Neural progenitor cell (in vitro differentiated cells): ENCODE results near the gene CDH13.

Source experiments
- EZH2 ChIP-seq: fragments of 200-600 bp; sonication (generic); IDR thresholded peaks from 2 replicates; pipeline ENCODE4 v1.6.1; 2017; ENCODE audit warnings: antibody characterized with exemption, mild to moderate bottlenecking, moderate library complexity
- EZH2phosphoT487 ChIP-seq: fragments of 200-600 bp; sonication (generic); IDR thresholded peaks from 2 replicates; pipeline ENCODE4 v1.6.1; 2017; ENCODE audit warnings: antibody characterized with exemption
- TF ChIP-seq, protein P1 (sequence below): fragments of 200-600 bp; sonication (generic); IDR thresholded peaks from 2 replicates; pipeline ENCODE4 v1.5.1; 2017; ENCODE audit warnings: antibody characterized with exemption, mild to moderate bottlenecking

DNA sequence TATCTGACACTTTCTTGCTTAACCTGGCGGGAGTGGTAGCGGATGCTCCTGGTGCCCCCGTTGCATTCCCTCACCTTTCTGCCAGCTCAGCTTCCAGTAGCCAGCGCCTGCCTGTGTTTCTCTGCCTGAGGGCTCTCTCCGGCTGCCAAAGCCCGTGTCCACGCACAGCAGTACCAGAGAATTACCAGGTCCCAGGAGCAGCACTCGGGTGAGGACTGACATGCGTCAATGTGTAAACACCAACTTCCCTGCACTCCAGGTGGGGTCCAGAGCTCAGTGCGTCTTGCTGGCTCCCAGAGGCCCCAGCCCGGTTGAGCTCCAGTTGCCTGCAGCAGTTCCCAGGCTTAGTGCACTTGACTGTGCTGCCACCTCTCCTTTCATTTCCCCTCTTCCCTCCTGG lies 54.8 kb downstream of the CDH13 start:
- TF ChIP-seq, protein P1, sequence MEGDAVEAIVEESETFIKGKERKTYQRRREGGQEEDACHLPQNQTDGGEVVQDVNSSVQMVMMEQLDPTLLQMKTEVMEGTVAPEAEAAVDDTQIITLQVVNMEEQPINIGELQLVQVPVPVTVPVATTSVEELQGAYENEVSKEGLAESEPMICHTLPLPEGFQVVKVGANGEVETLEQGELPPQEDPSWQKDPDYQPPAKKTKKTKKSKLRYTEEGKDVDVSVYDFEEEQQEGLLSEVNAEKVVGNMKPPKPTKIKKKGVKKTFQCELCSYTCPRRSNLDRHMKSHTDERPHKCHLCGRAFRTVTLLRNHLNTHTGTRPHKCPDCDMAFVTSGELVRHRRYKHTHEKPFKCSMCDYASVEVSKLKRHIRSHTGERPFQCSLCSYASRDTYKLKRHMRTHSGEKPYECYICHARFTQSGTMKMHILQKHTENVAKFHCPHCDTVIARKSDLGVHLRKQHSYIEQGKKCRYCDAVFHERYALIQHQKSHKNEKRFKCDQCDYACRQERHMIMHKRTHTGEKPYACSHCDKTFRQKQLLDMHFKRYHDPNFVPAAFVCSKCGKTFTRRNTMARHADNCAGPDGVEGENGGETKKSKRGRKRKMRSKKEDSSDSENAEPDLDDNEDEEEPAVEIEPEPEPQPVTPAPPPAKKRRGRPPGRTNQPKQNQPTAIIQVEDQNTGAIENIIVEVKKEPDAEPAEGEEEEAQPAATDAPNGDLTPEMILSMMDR, result no peak
- TF ChIP-seq EZH2phosphoT487 (no peak), EZH2 (no peak)
